Measurements from ENCODE around the gene HS3ST3B1. TPM values are rescaled to one million over a fixed set of nuclear protein-coding genes. Genes with fewer than 3 reads are reported as not detected.

The HS3ST3B1 gene
- total RNA-seq, 1 donor from 2014 or later = 1.6 TPM

DNA sequence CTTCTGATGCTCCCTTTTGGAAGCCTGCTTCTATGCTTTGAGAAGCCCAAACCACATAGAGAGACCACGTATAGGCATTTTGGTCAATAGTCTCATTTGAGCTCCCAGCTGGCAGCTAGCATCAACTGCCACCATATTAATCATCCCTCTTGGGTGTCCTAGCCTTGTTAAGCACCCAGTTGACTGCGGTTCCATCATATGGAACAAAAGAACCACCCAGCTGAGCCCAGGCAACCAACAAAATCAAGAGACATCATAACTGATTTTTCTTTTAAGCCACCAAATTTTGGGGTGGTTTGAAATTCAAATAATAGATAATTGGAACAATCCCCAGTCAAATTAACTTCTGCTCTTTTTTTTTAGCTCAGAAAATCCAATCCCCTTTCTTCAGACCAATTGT, 53.9 kb downstream of the HS3ST3B1 start:
- DNase-seq (ENCODE audit: low read depth in 2 of 2) = no peak

DNA sequence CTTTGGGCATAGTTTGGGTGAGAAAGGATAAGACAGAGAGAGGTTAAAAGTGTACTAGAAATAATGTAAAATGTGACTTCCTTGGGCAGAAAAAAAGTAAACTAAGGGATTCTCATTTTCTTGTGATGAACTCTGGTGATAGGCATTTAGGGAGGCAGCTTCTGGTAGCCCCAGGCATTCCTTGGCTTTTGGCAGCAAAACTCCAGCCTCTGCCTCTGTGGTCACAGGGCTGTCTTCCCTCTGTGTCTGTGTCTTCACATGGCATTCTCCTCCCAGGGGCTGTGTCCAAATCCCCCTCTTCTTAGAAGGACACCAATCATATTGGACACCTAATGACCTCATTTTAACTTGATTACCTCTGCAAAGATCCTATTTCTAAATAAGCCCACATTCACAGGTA, 54.7 kb downstream of the HS3ST3B1 start:
- DNase-seq (ENCODE audit: low read depth in 2 of 2) = no peak

- no peak for DNase-seq (ENCODE audit: low read depth in 2 of 2)
These were observed 58.5 kb downstream of the HS3ST3B1 start for GRCh38 chr17:14359163-14360020.

- no peak for DNase-seq (ENCODE audit: low read depth in 2 of 2)
These were observed 60.0 kb downstream of the HS3ST3B1 start for GRCh38 chr17:14360856-14361255.

DNA sequence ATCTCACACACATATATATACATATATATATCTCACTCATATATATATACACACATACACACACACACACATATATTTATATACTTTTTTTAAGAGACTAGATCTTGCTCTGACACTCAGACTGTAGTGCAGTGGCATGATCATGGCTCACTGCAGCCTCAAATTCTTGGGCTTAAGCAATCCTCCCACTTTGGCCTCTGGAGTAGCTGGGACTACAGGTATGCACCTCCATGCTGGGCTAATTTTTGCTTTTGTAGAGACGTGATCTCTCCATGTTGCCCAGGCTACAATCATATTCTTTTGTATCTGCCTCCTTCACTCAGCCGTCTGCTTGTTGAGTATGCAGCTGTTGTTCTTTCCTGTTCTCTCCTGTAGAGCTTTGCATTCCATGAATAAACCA, 60.6 kb downstream of the HS3ST3B1 start:
- DNase-seq (ENCODE audit: low read depth in 2 of 2) = no peak

- DNase-seq (ENCODE audit: low read depth in 2 of 2) = no peak
These were observed 61.1 kb downstream of the HS3ST3B1 start for GRCh38 chr17:14361945-14362508.

GRCh38 chr17:14366199-14366598, 65.3 kb downstream of the HS3ST3B1 start:
- DNase-seq (ENCODE audit: low read depth in 2 of 2) = no peak

- no peak for DNase-seq (ENCODE audit: low read depth in 2 of 2)
These were observed 71.6 kb downstream of the HS3ST3B1 start for GRCh38 chr17:14372461-14372860.

DNA sequence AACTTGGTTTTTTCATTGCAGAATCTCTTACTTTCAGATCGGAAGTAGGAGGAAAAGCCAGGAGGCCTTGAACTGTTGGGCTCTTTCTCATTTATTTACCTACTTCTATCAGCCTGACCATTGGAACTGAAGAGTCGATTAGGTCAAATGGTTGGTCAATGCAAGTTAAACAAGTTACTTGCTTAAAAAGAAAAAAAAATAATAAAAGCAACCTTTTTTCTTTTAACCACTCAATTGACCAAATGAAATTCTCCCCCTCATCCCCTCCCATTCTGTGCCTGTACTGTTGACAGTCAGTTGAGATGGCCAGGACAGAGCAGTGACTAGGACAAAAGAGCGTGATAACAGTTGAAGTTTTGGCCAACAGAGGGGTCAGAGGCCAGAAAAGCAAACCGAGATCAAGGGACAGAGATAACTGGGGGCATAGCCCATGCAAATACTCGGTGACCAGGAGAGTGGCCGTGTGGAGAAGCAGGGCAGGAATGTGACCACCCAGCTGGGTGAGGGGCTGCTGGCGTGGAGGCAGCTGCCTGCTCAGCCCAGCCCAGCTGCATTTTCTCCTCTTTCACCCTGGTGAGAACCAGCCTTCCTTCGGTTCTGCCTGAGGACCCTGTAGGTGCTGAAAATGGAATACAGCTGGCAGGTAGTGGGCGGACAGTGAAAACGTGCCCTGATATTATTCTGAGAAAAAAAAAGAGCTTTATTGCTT, 72.2 kb downstream of the HS3ST3B1 start:
- DNase-seq (ENCODE audit: low read depth in 2 of 2) = no peak

GRCh38 chr17:14373614-14374259, 72.9 kb downstream of the HS3ST3B1 start:
- no peak for DNase-seq (ENCODE audit: low read depth in 2 of 2)

GRCh38 chr17:14374268-14374667, 73.4 kb downstream of the HS3ST3B1 start:
- DNase-seq (ENCODE audit: low read depth in 2 of 2) = no peak

GRCh38 chr17:14376666-14377065, 75.8 kb downstream of the HS3ST3B1 start:
- no peak for DNase-seq (ENCODE audit: low read depth in 2 of 2)

- no peak for DNase-seq (ENCODE audit: low read depth in 2 of 2)
These were observed 80.7 kb downstream of the HS3ST3B1 start for GRCh38 chr17:14381606-14382005.

DNA sequence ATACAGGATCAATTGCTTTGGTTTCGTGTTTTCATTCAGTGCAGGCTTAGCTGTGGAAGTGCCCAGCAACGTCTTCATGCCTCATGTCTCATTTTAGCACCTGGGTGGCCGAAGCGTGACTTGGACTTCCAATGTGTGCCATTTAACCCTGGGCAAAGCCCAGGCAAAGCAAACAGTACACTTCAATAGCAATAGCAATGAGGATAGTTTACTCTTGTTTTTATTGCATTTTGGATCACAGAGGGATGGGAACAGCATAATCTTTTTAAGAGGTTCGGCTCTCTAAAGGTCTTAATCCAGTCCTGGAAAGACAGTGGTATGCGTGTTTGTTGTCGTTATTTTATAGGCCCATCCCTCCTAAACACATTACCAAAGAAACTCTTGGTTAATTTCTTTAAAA, 86.2 kb downstream of the HS3ST3B1 start:
- no peak for DNase-seq (ENCODE audit: low read depth in 2 of 2)

DNA sequence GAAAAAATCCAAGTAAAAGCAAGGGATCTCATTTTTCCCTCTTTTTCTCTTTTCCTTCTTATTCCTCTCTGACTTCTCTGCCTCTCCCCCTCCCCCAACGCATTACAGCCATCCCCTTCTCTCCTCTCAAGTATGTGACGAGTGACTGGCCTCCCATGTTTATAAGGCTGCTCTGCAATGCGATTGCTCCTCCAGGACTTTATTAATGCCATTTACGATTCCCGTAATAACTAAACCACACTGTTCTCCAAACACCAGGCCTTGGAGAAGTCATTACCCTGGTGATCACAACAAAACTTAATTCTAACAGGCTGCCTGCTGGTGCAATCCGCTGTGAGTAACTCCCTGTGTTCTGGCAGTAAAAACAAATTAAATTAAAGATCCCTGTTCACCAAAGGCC, 88.8 kb downstream of the HS3ST3B1 start:
- DNase-seq (ENCODE audit: low read depth in 2 of 2) = no peak

DNA sequence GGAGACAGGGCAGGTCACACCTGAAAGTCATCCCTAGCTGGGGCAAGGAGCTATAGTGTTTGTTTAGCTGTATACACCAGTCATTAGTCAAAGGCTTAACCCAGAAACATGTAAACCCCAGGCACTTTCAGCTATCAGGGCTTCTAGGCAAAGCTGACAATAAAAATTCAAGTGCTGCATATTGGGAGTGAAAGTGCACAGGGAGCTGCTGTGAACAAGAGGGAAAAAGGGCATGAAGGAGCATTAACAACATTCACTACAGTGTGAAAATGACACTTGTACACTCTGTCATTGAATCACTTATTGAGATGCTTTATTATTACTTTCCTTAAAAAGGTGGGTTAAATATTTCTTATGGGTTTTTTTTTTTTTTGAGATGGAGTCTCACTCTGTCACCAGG, 92.8 kb downstream of the HS3ST3B1 start:
- no peak for DNase-seq (ENCODE audit: low read depth in 2 of 2)

DNA sequence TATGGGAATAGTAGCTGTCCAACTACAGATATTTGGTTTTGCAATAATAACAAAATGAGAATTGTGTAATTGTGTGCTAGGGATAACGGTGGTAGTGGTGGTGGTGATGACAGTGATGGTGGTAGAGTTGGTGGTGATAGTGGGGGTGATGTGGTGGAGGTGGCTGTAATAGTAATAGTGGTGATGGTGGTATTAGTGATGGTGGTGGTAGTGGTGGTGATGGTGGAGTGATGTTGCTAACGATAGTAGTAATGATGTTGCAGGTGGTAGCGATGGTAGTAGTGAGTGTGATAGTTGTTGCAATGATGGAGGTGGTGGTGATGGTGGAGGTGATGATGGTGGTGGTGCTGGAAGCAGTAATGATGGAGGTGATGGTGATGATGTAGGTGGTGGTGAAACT, 94.4 kb downstream of the HS3ST3B1 start:
- no peak for DNase-seq (ENCODE audit: low read depth in 2 of 2)

- no peak for DNase-seq (ENCODE audit: low read depth in 2 of 2)
These were observed 95.7 kb downstream of the HS3ST3B1 start for GRCh38 chr17:14396547-14396946.

GRCh38 chr17:14398766-14399165, 97.9 kb downstream of the HS3ST3B1 start:
- DNase-seq (ENCODE audit: low read depth in 2 of 2) = no peak

All from lung microvascular endothelial cell (primary cell).